GM18505 (cell line): ENCODE measurements around the gene FRMD8.
"Not testable (repeated sequence)": the region's sequence is repeated elsewhere in the genome, so short reads cannot be mapped to it uniquely, and the experiment has no call there.

Experiments
- ATAC-seq: cut with Tn5 transposase; IDR thresholded peaks from one replicate; pipeline ENCODE4 v1.9.1; 2021; ENCODE audit not compliant: unreplicated experiment
- POLR2A ChIP-seq: IDR thresholded peaks from 4 replicates; pipeline ENCODE4 v1.6.1; 2011; ENCODE audit warnings: borderline replicate concordance; ENCODE audit not compliant: insufficient read depth, insufficient read length; ENCODE audit errors: extremely low read depth

FRMD8 gene

DNA sequence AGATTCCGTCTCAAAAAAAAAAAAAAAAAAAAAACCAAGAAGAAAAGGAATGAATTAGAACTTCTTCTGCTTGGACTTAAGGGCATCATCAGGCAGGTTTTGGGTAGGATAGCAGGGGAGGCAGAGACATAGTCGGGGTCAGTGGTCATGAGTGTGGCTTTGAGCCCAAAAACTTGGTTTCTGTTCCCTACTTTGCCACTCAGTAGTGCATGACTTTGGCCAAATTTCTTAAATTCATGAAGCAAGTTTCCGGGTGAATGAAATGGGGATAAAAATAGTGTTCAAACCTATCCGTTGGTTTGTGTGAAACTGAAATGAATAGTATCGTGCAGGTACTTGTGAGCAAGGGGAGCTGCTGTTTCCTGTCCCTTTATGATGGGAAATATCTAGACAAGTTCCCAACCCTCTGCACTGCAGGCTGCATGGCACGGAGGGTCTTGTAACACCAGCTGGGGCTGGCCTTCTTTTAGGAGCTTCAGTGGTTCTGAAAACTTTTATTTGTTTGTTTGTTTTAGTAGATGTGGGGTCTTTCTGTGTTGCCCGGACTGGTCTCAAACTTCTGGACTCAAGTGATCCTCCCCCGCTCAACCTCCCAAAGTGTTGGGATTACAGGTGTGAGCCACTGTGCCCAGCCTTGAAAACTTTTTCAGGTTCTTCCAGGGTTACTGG lies 54.5 kb downstream of the FRMD8 start:
- peak; percentile 43 for ATAC-seq
- peak; percentile 60 for TF ChIP-seq POLR2A

DNA sequence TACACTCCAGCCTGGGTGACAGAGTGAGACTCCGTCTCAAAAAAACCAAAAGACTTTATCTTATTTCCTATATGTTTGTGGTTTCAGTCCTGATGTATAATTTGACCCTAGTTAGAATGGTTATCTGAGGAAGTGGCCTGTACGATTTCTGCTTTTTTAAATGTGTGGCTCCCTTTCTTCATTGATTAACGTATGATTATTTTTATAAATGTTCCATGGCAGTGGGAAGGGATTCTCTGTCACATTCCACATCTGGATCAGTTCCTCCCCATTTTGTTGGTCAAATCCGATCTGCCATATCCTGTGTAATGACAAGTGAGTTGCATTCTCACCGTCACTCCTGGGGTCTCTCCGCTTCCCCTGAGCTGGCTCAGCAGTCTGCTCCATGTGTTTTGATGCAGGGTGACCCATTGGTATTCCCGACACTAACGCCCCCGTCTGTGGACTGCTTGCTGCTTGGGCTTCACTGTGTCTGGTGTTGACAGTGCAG lies 56.5 kb downstream of the FRMD8 start:
- no peak for TF ChIP-seq POLR2A
- ATAC-seq: no peak

DNA sequence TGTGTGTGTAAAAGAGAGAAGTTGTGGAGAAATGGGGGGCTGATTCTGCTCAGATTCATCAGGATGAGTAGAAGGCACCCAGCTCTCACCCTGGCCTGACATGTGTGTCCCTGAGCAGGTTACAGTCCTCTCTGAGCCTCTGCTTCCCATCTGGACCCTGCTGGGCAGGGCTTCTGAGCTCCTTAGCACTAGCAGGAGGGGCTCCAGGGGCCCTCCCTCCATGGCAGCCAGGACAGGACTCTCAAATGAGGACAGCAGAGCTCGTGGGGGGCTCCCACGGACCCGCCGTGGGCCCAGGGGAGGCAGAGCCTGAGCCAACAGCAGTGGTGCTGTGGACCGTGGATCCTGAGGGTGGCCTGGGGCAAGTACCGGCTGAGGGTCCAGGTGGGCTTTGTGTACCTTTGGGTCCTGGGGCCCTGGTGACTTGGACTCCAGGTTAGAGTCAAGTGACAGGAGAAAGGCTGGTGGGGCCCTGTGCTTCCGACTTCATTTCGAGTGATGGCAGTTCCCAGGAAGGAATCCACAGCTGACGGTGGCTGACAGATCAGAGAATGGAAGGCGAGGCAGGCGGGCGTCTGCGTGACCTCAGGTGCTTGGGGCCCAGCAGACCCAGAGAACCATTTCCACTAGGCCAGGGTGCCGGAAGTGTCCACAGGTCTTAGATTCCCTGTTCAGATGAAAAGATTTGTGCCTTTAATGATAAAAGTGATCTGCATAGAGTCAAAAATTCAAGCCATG lies 58.0 kb downstream of the FRMD8 start:
- no peak for ATAC-seq
- peak; percentile 54 for TF ChIP-seq POLR2A

DNA sequence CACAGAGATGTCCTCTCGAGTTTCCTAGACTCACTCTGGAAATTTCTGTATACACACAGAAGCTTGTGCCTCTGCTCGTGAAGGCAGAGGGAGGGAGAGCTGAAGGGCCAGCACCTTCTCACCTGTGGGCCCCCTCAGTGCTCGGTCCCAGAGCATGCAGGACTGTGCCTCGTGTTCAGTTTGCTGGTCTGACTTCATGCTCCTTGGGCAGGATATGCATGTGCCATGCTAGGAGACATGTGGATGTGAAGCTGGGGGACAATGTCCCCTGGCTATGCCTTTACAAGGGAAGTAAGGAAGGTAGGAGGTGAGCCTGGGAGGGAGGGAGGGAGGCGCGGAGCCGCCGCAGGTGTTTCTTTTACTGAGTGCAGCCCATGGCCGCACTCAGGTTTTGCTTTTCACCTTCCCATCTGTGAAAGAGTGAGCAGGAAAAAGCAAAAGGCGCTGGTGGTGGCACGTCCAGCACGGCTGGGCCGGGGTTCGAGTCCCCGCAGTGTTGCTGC lies 58.7 kb downstream of the FRMD8 start:
- TF ChIP-seq POLR2A: peak; percentile 22
- ATAC-seq: no peak

DNA sequence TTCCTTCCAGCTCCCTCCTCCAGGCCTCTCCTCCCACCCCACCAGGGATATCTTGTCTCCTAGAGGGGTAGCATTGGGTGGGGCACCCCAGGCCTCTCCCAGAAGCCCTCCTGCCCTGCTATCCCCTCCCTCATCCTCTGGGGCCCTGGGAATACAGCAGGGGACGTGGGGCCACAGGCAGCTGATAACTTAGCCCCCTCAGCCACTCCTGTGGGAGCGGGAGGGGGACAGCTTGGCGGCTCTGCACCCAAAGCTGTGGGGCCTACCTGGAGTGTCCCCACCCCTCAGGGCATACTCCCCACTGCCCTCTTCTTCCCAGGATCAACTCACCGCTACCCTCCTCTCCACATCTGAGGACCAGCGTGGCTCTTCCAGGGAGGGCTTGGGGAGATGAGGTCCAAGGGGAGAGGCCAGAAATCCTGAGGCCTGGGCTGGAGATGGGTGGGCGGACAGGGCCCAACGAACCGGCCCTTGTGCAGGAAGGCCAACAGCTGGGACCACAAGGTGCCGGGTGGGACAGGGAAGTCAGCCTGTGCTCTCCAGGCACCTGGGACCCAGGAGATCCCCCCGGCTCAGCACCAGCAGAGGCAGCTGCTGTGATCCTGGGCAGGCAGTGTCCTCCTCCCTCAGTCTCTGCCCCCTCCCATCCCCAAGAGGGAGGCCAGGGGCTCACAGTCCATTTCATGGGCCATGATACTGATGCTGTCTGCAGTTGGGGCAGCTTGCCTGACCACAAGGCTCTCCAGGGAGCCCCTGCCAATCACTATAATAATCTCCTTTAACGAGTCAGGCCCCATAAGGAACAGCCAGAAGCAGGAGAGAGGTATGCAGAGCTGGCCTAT lies 59.4 kb downstream of the FRMD8 start:
- TF ChIP-seq POLR2A: no peak
- ATAC-seq: no peak

DNA sequence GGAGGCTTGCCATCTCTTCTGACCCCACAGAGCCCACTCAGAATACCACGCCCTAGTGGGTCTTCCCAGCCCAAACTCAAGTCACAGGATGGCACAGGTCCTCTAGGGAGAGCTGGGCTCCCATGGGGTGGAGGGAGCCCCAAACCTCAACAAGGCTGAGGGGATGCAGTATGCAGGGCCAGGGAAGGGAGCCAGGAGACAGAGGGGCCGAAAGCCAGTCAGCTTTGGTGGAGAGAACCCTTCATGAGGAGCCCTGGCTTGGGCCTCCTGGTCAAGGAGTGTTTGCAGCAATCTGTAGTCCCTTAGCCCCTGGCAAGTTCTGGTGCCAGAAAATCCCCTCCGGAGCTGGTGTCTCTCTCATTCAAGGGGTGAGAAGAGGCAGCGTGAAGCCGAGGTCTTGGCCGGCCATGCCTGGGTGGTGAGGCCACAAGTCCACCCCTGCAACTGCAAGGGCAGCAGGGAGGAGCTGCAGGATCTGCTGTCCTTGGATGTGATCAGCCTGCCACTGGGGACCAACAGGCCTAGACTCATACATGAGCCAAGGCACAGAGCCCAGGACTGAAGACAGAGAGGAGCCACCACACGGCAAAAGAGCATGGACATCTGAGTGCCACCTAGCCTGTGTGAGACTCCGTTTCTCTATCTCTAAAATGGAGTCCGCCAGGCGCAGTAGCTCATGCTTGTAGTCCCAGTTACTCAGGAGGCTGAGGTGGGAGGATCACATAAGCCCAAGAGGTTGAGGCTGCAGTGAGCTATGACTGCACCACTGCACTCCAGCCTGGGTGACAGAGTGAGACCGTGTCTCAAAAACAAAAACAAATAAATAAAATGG lies 60.2 kb downstream of the FRMD8 start:
- no peak for ATAC-seq
- TF ChIP-seq POLR2A: peak; percentile 10

DNA sequence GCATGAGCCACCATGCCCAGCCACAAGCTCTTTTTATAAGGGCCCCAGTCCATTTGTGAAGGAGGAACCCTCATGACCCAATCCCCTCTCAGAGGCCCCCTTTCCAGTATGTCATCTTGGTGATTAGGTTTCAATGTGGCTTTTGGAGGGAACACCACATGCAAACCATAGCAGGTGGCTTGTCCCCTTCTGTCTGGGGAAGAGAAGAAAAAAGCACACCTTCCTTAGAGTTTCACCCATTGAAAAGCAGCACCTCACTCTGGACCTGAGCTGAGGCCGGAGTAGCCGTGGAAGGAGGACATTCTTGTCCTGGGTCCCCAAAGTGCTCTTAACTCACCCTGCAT lies 61.6 kb downstream of the FRMD8 start:
- TF ChIP-seq POLR2A: no peak
- ATAC-seq: no peak

DNA sequence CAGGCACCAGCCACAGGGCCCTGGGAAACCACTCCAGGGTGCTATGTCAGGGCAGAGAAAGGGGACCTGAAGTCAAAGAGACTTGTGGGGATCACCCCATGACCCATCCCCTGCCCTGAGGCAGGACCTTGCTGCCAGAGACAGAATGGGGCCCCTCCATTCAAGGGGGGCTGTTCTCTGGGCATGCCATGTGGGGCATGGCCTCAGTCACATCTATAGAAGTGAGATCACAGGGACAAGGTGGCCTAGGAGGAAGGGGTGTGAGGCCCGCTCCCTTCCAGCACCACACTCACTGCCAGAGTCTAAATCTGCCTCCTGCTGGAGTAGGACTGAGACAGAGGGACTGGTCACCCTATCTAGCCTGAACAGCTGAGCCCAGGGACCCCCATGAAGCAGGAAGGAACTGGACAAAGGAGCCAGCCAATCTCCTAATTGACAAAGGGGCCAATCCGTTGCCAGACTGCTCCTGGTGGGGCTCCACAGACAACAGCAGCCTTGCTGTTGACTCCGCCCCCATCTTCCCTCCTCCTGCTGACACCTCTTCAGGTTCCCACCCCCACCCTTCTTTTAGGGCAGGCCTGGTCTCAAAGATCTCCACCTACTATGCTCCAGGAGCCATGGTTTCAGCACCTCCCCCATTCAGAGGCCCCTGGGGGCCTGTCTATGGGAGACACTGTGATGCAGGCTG lies 62.1 kb downstream of the FRMD8 start:
- peak; percentile 17 for TF ChIP-seq POLR2A
- no peak for ATAC-seq

DNA sequence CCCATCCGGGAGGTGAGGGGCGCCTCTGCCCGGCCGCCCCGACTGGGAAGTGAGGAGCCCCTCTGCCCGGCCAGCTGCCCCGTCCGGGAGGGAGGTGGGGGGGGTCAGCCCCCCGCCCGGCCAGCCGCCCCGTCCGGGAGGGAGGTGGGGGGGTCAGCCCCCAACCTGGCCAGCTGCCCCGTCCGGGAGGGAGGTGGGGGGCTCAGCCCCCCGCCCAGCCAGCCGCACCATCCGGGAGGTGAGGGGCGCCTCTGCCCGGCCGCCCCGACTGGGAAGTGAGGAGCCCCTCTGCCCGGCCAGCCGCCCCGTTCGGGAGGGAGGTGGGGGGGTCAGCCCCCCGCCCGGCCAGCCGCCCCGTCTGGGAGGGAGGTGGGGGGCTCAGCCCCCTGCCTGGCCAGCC lies 64.9 kb downstream of the FRMD8 start:
- not testable (repeated sequence) for ATAC-seq

DNA sequence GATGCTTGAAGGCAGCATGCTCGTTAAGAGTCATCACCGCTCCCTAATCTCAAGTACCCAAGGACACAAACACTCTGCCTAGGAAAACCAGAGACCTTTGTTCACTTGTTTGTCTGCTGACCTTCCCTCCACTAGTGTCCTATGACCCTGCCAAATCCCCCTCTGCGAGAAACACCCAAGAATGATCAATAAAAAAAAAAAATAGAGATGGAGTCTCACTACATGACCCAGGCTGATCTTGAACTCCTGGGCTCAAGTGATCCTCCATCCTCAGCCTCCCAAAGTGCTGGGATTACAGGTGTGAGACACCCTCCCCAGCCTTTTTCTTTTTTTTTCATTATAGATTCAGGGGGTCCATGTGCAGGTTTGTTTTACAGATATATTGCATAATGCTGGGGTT lies 65.8 kb downstream of the FRMD8 start:
- ATAC-seq: not testable (repeated sequence)

DNA sequence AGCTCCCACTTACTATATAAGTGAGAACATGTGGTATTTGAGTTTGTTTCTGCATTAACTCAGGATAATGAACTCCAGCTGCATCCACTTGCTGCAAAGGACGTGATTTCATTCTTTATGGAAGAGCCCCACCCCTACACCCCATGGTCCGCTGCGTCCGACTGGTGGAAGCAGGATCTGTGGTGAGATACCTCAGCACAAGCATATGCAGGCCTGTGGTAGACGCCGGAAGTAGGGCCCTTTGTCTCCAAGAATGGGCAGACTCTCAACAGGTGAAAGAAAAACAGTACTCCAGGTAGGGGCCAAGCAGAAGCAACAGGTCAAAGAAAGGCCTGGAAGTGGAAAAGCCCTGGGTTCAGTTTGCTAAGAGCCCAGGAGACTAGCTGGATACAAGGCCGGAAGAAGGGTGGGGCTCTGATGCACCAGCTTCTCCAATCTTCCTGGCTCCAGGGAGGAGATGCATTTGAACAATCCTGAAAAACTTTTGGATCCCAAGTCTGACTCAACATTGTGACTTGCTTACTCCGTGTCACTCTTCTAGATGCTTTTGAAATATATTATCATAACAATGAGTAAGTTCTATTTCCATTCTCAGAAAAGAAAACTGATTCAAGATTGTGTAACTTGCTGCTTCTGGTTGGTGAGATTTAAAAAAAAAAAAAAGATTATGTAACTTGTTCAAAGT lies 66.5 kb downstream of the FRMD8 start:
- ATAC-seq: no peak

DNA sequence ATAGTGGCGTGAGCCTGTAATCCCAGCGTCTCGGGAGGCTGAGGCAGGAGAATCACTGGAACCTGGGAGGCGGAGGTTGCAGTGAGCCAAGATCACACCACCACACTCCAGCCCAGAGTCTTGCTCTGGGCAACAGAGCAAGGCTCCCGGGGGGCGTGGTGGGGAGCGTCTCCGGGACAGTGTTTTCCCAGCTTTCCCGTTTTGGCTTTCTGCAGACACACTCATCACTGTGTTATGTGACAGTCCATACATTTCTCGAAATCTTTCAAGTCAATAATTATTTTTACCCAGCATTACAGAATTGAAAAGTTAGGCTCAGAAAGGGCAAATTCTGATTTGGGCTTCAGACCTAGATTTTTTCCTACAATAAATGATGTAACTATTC lies 67.9 kb downstream of the FRMD8 start:
- ATAC-seq: no peak
- TF ChIP-seq POLR2A: no peak

More for the DNA sequence above, 66.5 kb downstream of the FRMD8 start:
- TF ChIP-seq POLR2A: no peak
